ENCODE measurements around the gene ZNF888.

- TF ChIP-seq GABPA (IDR thresholded peaks at IDR 0.05; ENCODE audit: low read depth): no peak
- TF ChIP-seq CTCF (IDR thresholded peaks at IDR 0.05; ENCODE audit: insufficient read depth, low read length): no peak
Measured at GRCh38 chr19:52889931-52890330, 33.3 kb downstream of the ZNF888 start.

Measured in HL-60 (cell line).